Peyer's patch (tissue), 4 donors: Measurements from ENCODE around the gene TMEM108. TPM values are rescaled to one million over a fixed set of nuclear protein-coding genes. Genes with fewer than 3 reads are reported as not detected.

ENCODE experiments used
- DNase-seq, 3 donors: peaks; one replicate each; pipeline ENCODE4 v3.0.0-alpha.2; 2017 to 2019
- H3K27ac ChIP-seq, 4 donors: fragments of 200-600 bp; sonication (generic); one replicate each; pipeline ENCODE4 v1.5.1; 2016 to 2019
- H3K27me3 ChIP-seq, 2 donors: fragments of 200-600 bp; sonication (generic); one replicate each; pipeline ENCODE4 v1.5.1; 2019
- H3K36me3 ChIP-seq, 3 donors: fragments of 200-600 bp; sonication (generic); one replicate each; pipeline ENCODE4 v1.5.1; 2016 to 2019
- H3K4me1 ChIP-seq, 4 donors: fragments of 200-600 bp; sonication (generic); one replicate each; pipeline ENCODE4 v1.5.1; 2016 to 2019
- H3K4me3 ChIP-seq, 4 donors: fragments of 200-600 bp; sonication (generic); 1 replicate in 3 of 4; 2 replicates in 1 of 4; pipeline ENCODE4 v1.5.1; 2016 to 2019; ENCODE audit warnings: mild to moderate bottlenecking in 1 of 4
- H3K9me3 ChIP-seq, 4 donors: fragments of 200-600 bp; sonication (generic); one replicate each; pipeline ENCODE4 v1.5.1; 2016 to 2019; ENCODE audit warnings: mild to moderate bottlenecking in 1 of 4
- CTCF ChIP-seq, 6 experiments: fragments of 450-650 bp in 4 of 6; fragments of 200-600 bp in 2 of 6; sonication (generic) in 1 of 6; IDR thresholded peaks; one replicate each; pipeline ENCODE4 v1.5.1; 2017 to 2019; ENCODE audit warnings: antibody characterized with exemption in 6 of 6, mild to moderate bottlenecking in 3 of 6, moderate library complexity in 1 of 6
- POLR2A ChIP-seq, 2 donors: fragments of 450-650 bp; IDR thresholded peaks; one replicate each; pipeline ENCODE4 v1.5.1; 2017; ENCODE audit warnings: antibody characterized with exemption in 2 of 2, mild to moderate bottlenecking in 2 of 2, moderate library complexity in 2 of 2
- total RNA-seq, 4 donors: library from RNA; depleted of rRNA; stranded (reverse); fragments of >200 nt; gene quantifications; one replicate each; pipeline ENCODE4 v1.1.0, GENCODE V29; 2016

Gene TMEM108
- total RNA-seq, 4 donors from 2014 or later: 1.4 to 1.7 TPM; not detected in 2

- H3K27me3 ChIP-seq: no peaks in the 10 kb centered on the region
- TF ChIP-seq POLR2A (IDR thresholded peaks at IDR 0.05): no peak
- TF ChIP-seq CTCF (IDR thresholded peaks at IDR 0.05): no peak
- H3K4me3 ChIP-seq: no peak overlapping the region
- no peak overlapping the region for H3K27ac ChIP-seq
- no peaks in the 10 kb centered on the region for H3K9me3 ChIP-seq
- no peaks in the 10 kb centered on the region for H3K36me3 ChIP-seq
- no peak for DNase-seq
- no peaks in the 10 kb centered on the region for H3K4me1 ChIP-seq
These were observed 261.9 kb downstream of the TMEM108 start for GRCh38 chr3:133300102-133300501.

GRCh38 chr3:133301194-133301593 is 263.0 kb downstream of the TMEM108 start:
- Histone ChIP-seq H3K9me3 (no peaks in the 10 kb centered on the region), H3K36me3 (no peaks in the 10 kb centered on the region), H3K4me1 (no peaks in the 10 kb centered on the region), H3K4me3 (no peak overlapping the region), H3K27me3 (no peaks in the 10 kb centered on the region), H3K27ac (no peak overlapping the region)
- TF ChIP-seq CTCF (IDR thresholded peaks at IDR 0.05): no peak
- no peak for TF ChIP-seq POLR2A (IDR thresholded peaks at IDR 0.05)
- DNase-seq: no peak

GRCh38 chr3:133301731-133302130 is 263.5 kb downstream of the TMEM108 start:
- Histone ChIP-seq H3K36me3 (no peaks in the 10 kb centered on the region), H3K27me3 (no peaks in the 10 kb centered on the region), H3K27ac (no peak overlapping the region), H3K4me1 (no peaks in the 10 kb centered on the region), H3K4me3 (no peak overlapping the region), H3K9me3 (no peaks in the 10 kb centered on the region)
- TF ChIP-seq POLR2A (IDR thresholded peaks at IDR 0.05) (no peak), CTCF (IDR thresholded peaks at IDR 0.05) (no peak)
- DNase-seq: no peak

- Histone ChIP-seq H3K36me3 (no peaks in the 10 kb centered on the region), H3K27me3 (no peaks in the 10 kb centered on the region), H3K4me1 (no peaks in the 10 kb centered on the region), H3K4me3 (no peak overlapping the region), H3K27ac (no peak overlapping the region), H3K9me3 (no peaks in the 10 kb centered on the region)
- no peak for DNase-seq
- no peak for TF ChIP-seq POLR2A (IDR thresholded peaks at IDR 0.05)
- no peak for TF ChIP-seq CTCF (IDR thresholded peaks at IDR 0.05)
These were observed 265.2 kb downstream of the TMEM108 start for GRCh38 chr3:133303430-133303829.

GRCh38 chr3:133317866-133318265 is 279.7 kb downstream of the TMEM108 start:
- Histone ChIP-seq H3K27me3 (no peaks in the 10 kb centered on the region), H3K36me3 (no peaks in the 10 kb centered on the region), H3K27ac (no peak overlapping the region), H3K9me3 (peaks cover 0 to 7% (median 0%) of the 10 kb centered on the region in 4 donors), H3K4me1 (no peaks in the 10 kb centered on the region), H3K4me3 (no peak overlapping the region)
- no peak for DNase-seq
- no peak for TF ChIP-seq CTCF (IDR thresholded peaks at IDR 0.05)
- TF ChIP-seq POLR2A (IDR thresholded peaks at IDR 0.05): no peak

GRCh38 chr3:133328373-133328772 is 290.2 kb downstream of the TMEM108 start:
- no peak for TF ChIP-seq POLR2A (IDR thresholded peaks at IDR 0.05)
- no peak for TF ChIP-seq CTCF (IDR thresholded peaks at IDR 0.05)
- no peaks in the 10 kb centered on the region for H3K9me3 ChIP-seq
- no peak overlapping the region for H3K4me3 ChIP-seq
- no peaks in the 10 kb centered on the region for H3K36me3 ChIP-seq
- no peaks in the 10 kb centered on the region for H3K27me3 ChIP-seq
- DNase-seq: no peak
- H3K27ac ChIP-seq: no peak overlapping the region
- no peaks in the 10 kb centered on the region for H3K4me1 ChIP-seq
